ENCODE results near the gene CPPED1.

Gene CPPED1

GRCh38 chr16:12688951-12689850 lies 114.5 kb downstream of the CPPED1 start:
- DNase-seq: no peak
- in situ Hi-C loops (cut with HindIII; ENCODE audit: low pct_ligation_motif_present, low sequenced_read_pairs): no loop called here
- no peak for TF ChIP-seq CTCF (IDR thresholded peaks at IDR 0.05; ENCODE audit: low read depth, low read length, missing control alignments)
- Histone ChIP-seq H3K4me3 (ENCODE audit: low read depth, low read length) (no peak overlapping the region), H3K36me3 (replicated peaks) (no peaks in the 10 kb centered on the region), H3K27me3 (replicated peaks) (no peaks in the 10 kb centered on the region), H3K27ac (no peak overlapping the region)

GRCh38 chr16:12685806-12686205 lies 117.9 kb downstream of the CPPED1 start:
- Histone ChIP-seq H3K27ac (peak overlapping the region; percentile 21), H3K36me3 (replicated peaks) (no peaks in the 10 kb centered on the region), H3K27me3 (replicated peaks) (no peaks in the 10 kb centered on the region), H3K4me3 (ENCODE audit: low read depth, low read length) (no peak overlapping the region)
- no peak for TF ChIP-seq CTCF (IDR thresholded peaks at IDR 0.05; ENCODE audit: low read depth, low read length, missing control alignments)
- in situ Hi-C loops (cut with HindIII; ENCODE audit: low pct_ligation_motif_present, low sequenced_read_pairs): no loop called here
- peak; percentile 76 for DNase-seq

GRCh38 chr16:12682432-12683165 lies 121.1 kb downstream of the CPPED1 start:
- DNase-seq: no peak
- Histone ChIP-seq H3K36me3 (replicated peaks) (no peaks in the 10 kb centered on the region), H3K27me3 (replicated peaks) (no peaks in the 10 kb centered on the region), H3K27ac (no peak overlapping the region), H3K4me3 (ENCODE audit: low read depth, low read length) (no peak overlapping the region)
- TF ChIP-seq CTCF (IDR thresholded peaks at IDR 0.05; ENCODE audit: low read depth, low read length, missing control alignments): no peak
- in situ Hi-C loops (cut with HindIII; ENCODE audit: low pct_ligation_motif_present, low sequenced_read_pairs): no loop called here

GRCh38 chr16:12681653-12682052 lies 122.0 kb downstream of the CPPED1 start:
- no peak overlapping the region for H3K27ac ChIP-seq
- no peak for DNase-seq
- in situ Hi-C loops (cut with HindIII; ENCODE audit: low pct_ligation_motif_present, low sequenced_read_pairs): no loop called here
- no peak overlapping the region for H3K4me3 ChIP-seq (ENCODE audit: low read depth, low read length)
- H3K36me3 ChIP-seq (replicated peaks): no peaks in the 10 kb centered on the region
- no peak for TF ChIP-seq CTCF (IDR thresholded peaks at IDR 0.05; ENCODE audit: low read depth, low read length, missing control alignments)
- H3K27me3 ChIP-seq (replicated peaks): no peaks in the 10 kb centered on the region

GRCh38 chr16:12680531-12680930 lies 123.2 kb downstream of the CPPED1 start:
- Histone ChIP-seq H3K27me3 (replicated peaks) (no peaks in the 10 kb centered on the region), H3K27ac (peak overlapping the region; percentile 1), H3K4me3 (ENCODE audit: low read depth, low read length) (no peak overlapping the region), H3K36me3 (replicated peaks) (no peaks in the 10 kb centered on the region)
- TF ChIP-seq CTCF (IDR thresholded peaks at IDR 0.05; ENCODE audit: low read depth, low read length, missing control alignments): no peak
- in situ Hi-C loops (cut with HindIII; ENCODE audit: low pct_ligation_motif_present, low sequenced_read_pairs): no loop called here
- no peak for DNase-seq
